ENCODE data around the gene XXYLT1. TPM values are rescaled to one million over a fixed set of nuclear protein-coding genes. Genes with fewer than 3 reads are reported as not detected.

Gene XXYLT1
- total RNA-seq, 2 donors from 2014 or later: 1.3 to 4.2 TPM

GRCh38 chr3:195082811-195083210 lies 188.1 kb downstream of the XXYLT1 start:
- H3K9me3 ChIP-seq: no peaks in the 10 kb centered on the region
- TF ChIP-seq, protein P1, sequence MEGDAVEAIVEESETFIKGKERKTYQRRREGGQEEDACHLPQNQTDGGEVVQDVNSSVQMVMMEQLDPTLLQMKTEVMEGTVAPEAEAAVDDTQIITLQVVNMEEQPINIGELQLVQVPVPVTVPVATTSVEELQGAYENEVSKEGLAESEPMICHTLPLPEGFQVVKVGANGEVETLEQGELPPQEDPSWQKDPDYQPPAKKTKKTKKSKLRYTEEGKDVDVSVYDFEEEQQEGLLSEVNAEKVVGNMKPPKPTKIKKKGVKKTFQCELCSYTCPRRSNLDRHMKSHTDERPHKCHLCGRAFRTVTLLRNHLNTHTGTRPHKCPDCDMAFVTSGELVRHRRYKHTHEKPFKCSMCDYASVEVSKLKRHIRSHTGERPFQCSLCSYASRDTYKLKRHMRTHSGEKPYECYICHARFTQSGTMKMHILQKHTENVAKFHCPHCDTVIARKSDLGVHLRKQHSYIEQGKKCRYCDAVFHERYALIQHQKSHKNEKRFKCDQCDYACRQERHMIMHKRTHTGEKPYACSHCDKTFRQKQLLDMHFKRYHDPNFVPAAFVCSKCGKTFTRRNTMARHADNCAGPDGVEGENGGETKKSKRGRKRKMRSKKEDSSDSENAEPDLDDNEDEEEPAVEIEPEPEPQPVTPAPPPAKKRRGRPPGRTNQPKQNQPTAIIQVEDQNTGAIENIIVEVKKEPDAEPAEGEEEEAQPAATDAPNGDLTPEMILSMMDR (IDR thresholded peaks at IDR 0.05): no peak
- TF ChIP-seq POLR2A (IDR thresholded peaks at IDR 0.05): no peak
- DNase-seq (no peak), ATAC-seq (no peak)
- no peak overlapping the region for H3K27ac ChIP-seq
- peaks cover 20% of the 10 kb centered on the region for H3K4me1 ChIP-seq
- no peak overlapping the region for H3K4me3 ChIP-seq
- intact Hi-C loops (cut with DNase I): no loop called here
- no peaks in the 10 kb centered on the region for H3K36me3 ChIP-seq (replicated peaks in 1 of 2; ENCODE audit: insufficient read depth in 1 of 2, low read depth in 2 of 2)
- WGBS, 2 donors: 85 to 91% methylated on average over 10 of the region's 10 CpGs
- no peaks in the 10 kb centered on the region for H3K27me3 ChIP-seq

GRCh38 chr3:195081242-195081963 lies 189.6 kb downstream of the XXYLT1 start:
- H3K36me3 ChIP-seq (replicated peaks in 1 of 2; ENCODE audit: insufficient read depth in 1 of 2, low read depth in 2 of 2): no peaks in the 10 kb centered on the region
- no peak overlapping the region for H3K4me3 ChIP-seq
- TF ChIP-seq, protein P1 (IDR thresholded peaks at IDR 0.05): no peak
- TF ChIP-seq POLR2A (IDR thresholded peaks at IDR 0.05): no peak
- peaks cover 20% of the 10 kb centered on the region for H3K4me1 ChIP-seq
- H3K27ac ChIP-seq: peak overlapping the region in 3 of 4 donors; percentile 61 to 70 (median 62)
- no peaks in the 10 kb centered on the region for H3K9me3 ChIP-seq
- intact Hi-C loops (cut with DNase I): no loop called here
- peak in 1 of 4 donors; percentile 19 for DNase-seq
- no peaks in the 10 kb centered on the region for H3K27me3 ChIP-seq
- whole genome bisulfite sequencing, 2 donors: 60 to 61% methylated on average over 8 to 12 of the region's 12 CpGs
- peak; percentile 34 for ATAC-seq

GRCh38 chr3:195080571-195081151 lies 190.3 kb downstream of the XXYLT1 start:
- Histone ChIP-seq H3K4me1 (peaks cover 20% of the 10 kb centered on the region), H3K27ac (peak overlapping the region; percentile 53 to 70 (median 62)), H3K27me3 (no peaks in the 10 kb centered on the region), H3K9me3 (no peaks in the 10 kb centered on the region), H3K4me3 (no peak overlapping the region), H3K36me3 (replicated peaks in 1 of 2; ENCODE audit: insufficient read depth in 1 of 2, low read depth in 2 of 2) (no peaks in the 10 kb centered on the region)
- peak; percentile 27 to 71 (median 48) for DNase-seq
- TF ChIP-seq, protein P1 (IDR thresholded peaks at IDR 0.05): no peak
- no peak for TF ChIP-seq POLR2A (IDR thresholded peaks at IDR 0.05)
- ATAC-seq: peak; percentile 71
- intact Hi-C loops (cut with DNase I): no loop called here
- 48 to 67% methylated on average over 12 to 16 of the region's 16 CpGs for WGBS, 2 donors

DNA sequence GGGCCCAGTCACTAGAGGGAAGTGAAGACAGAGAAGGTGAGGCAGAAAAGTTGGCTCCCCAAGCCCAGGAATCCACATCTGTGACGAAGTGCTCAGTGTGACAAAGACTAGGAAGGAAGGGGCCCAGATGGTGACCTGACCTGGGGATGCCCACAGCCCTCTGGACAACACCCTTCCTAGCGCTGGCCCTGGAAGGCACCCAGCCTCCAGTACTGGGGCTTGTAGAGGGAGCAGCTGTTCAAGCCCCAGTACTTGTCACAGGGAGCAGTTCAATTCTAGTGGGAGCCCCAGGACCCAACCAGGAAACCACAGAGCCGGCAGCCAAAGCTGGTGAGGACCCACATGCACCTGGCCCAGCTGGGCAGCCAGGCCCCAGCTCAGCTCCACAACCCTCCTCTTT lies 190.8 kb downstream of the XXYLT1 start:
- peak overlapping the region; percentile 53 to 70 (median 62) for H3K27ac ChIP-seq
- ATAC-seq (no peak), DNase-seq (no peak)
- intact Hi-C loops (cut with DNase I): no loop called here
- peaks cover 20% of the 10 kb centered on the region for H3K4me1 ChIP-seq
- no peaks in the 10 kb centered on the region for H3K36me3 ChIP-seq (replicated peaks in 1 of 2; ENCODE audit: insufficient read depth in 1 of 2, low read depth in 2 of 2)
- TF ChIP-seq, protein P1 (IDR thresholded peaks at IDR 0.05): no peak
- TF ChIP-seq POLR2A (IDR thresholded peaks at IDR 0.05): no peak
- no peak overlapping the region for H3K4me3 ChIP-seq
- 67 to 71% methylated on average over 3 of the region's 3 CpGs for WGBS, 2 donors
- H3K9me3 ChIP-seq: no peaks in the 10 kb centered on the region
- H3K27me3 ChIP-seq: no peaks in the 10 kb centered on the region
